Femur (tissue), 1 donor: ENCODE measurements around the gene GPRIN1.
"Not testable (repeated sequence)": the region's sequence is repeated elsewhere in the genome, so short reads cannot be mapped to it uniquely, and the experiment has no call there.

Experiments
- DNase-seq: peaks from one replicate; pipeline ENCODE4 v3.0.0-alpha.2; 2017

Gene GPRIN1

GRCh38 chr5:176565760-176566288 lies 44.1 kb downstream of the GPRIN1 start:
- DNase-seq: no peak

DNA sequence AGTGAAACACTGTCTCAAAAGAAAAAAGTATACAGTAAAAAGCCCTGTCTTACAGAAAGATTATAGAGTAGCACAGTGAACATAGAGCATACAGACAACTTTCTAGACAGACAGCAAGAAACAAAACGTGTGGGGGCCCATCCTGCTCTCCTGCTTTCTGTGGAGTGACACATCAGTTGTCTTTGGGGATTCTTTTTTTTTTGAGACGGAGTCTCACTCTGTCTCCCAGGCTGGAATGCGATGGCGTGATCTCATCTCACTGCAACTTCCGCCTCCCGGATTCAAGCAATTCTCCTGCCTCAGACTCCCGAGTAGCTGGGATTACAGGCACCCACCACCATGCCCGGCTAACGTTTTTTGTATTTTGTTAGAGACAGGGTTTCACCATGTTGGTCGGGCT lies 46.0 kb downstream of the GPRIN1 start:
- no peak for DNase-seq

DNA sequence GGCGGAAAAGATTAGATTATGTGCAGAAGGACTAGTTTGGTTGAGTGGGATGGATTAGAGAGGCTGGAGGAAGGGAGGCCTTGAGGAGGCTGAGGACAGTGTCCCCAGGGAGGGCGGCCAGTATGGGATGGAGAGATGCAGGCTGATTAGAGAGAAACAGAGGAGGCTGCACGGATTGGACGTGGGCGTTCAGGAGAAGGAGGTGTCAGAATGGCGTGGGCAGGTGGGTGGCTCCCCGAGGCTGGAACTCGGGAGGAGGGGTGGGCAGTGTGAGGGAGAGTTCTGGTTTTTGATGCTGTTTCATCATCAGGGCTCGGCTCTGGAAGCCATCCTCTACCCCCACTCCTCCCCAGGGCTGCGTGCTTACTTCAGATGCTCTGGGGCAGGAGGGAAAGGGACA lies 47.8 kb downstream of the GPRIN1 start:
- no peak for DNase-seq

GRCh38 chr5:176561259-176561658 lies 48.7 kb downstream of the GPRIN1 start:
- DNase-seq: no peak

DNA sequence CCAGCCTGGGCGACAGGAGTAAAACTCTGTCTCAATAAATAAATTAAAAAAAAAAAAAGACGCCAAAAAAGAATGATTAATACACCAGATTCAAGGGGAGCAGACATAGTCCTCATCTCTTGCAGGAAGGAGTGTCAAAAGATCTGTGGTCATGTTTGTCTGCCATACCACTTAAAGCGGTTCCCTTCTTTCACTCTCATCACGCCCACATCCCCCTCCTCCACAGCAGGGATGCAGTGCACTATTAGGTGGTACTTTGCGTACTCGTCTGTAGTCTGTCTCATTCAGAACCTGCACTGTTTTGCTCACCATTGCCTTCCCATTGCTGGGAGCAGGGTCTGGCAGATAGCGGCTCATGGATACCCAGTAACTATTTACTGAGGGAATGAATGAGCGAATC lies 49.6 kb downstream of the GPRIN1 start:
- no peak for DNase-seq

DNA sequence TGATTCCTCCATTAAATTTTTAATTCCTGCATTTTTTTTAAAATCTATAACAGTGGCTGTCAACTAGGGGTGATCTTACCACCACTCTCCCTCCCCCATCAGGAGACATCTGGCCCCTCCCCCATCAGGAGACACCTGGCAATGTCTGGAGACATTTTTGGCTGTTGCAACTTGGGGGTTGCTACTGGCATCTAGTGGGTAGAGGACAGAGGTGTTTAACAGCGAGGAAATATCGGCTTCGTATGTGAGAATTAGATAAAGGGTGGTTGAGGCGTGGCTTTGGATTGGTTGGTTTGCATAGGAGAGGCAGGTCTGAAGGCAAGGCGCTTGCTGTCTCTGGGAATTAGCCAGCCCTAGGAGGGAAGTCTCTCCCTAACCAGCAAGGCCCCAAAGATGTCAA lies 50.3 kb downstream of the GPRIN1 start:
- DNase-seq: no peak

DNA sequence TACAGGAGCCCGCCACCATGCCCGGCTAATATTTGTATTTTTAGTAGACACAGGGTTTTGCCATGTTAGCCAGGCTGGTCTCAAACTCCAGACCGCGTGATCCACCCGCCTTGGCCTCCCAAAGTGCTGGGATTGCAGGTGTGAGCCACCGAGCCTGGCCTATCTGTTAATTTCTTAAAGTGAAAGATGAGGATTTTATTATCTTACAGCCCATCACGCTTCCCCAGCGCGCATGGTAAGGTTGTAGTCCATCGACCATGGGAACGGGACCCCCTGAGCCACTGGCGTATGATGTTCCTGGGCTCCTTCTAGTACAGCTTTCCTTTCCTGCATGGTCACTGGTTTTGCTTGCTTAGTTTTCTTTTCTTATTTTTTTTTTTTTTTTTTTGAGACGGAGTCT lies 52.1 kb downstream of the GPRIN1 start:
- DNase-seq: no peak

- DNase-seq: no peak
These were observed 56.5 kb downstream of the GPRIN1 start for GRCh38 chr5:176553260-176554085.

- no peak for DNase-seq
These were observed 57.6 kb downstream of the GPRIN1 start for GRCh38 chr5:176552332-176552869.

DNA sequence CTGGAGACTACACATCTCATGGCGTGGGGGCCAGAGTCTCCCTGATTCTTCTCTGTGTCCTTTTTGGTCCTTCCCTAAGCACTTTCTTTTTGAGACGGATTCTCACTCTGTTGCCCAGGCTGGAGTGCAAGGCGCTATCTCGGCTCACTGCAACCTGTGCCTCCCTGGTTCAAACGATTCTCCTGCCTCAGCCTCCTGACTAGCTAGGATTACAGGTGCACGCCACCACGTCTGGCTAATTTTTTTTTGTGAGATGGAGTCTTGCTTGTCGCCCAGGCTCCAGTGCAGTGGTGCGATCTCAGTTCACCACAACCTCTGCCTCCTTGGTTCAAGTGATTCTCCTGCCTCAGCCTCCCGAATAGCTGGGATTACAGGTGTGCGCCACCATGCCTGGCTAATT lies 59.0 kb downstream of the GPRIN1 start:
- DNase-seq: not testable (repeated sequence)

DNA sequence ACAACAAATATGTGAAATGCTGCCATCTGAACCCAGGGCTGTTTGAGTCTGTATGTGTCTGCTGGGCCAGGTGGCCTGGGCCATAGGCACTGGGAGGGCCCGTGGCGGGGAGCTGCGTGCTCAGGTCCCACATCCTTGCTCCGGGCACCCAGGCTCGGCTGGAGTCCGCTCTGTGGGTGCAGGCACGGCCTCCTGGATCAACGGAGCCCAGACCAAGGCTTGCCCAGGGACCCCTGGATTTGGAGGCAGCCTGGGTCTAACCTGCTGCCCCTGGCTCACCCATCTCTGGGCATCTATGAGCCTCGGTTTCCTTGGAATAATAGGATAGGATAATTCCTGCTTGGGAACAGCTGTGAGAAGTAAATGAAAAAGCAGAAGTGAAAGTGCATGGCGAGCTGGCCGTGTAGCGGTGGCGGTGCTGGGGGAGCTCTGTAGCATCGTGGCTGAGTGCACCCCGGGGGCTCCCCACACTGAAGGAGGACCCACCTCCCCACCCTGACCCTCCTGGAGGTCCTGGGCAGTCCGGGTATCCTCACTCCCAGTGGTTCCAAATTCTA lies 59.6 kb downstream of the GPRIN1 start:
- no peak for DNase-seq

DNA sequence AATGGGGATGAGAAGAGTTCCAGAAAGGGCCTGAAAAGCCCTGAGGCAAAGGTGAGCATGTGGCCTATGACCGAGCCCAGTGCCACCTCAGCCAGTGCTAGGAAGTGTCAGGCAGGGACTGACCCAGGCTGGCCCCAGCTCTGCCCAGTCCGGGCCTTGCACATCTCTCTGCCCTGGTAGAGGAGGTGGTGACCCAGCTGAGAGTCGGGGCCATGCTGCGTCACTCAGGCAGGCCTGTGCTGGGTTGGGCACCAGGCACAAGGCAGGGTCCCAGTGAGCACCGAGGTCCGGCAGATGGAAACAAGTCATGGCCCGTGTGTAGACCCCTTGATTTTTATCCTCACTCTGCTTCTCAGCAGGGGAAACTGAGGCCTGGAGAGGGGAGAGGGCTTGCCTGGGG lies 60.1 kb downstream of the GPRIN1 start:
- DNase-seq: no peak

GRCh38 chr5:176548967-176549444 lies 61.0 kb downstream of the GPRIN1 start, which contains the start of gene CDHR2:
Gene CDHR2 (plus strand): TSS chr5:176549342. CDS start chr5:176565353, 16,011 bp downstream.
- no peak for DNase-seq

GRCh38 chr5:176547802-176548201 lies 62.2 kb downstream of the GPRIN1 start:
- DNase-seq: no peak
